Right atrium auricular region (tissue), 2 donors: ENCODE results near the gene RASGEF1C. TPM values are rescaled to one million over a fixed set of nuclear protein-coding genes. Genes with fewer than 3 reads are reported as not detected.

Source experiments
- DNase-seq: peaks from one replicate; pipeline ENCODE4 v3.0.0-alpha.2; 2019; ENCODE audit warnings: low spot score
- H3K27ac ChIP-seq, 2 donors: fragments of 200-600 bp; sonication (generic); 1 replicate in 1 of 2; 2 replicates in 1 of 2; pipeline ENCODE4 v1.5.1; 2016 to 2019
- H3K27me3 ChIP-seq, 2 donors: fragments of 200-600 bp; sonication (generic); one replicate each; pipeline versions ENCODE4 v1.5.1 to v1.6.0; 2017 to 2019
- H3K36me3 ChIP-seq: fragments of 200-600 bp; sonication (generic); one replicate; pipeline ENCODE4 v1.5.1; 2016
- H3K4me1 ChIP-seq, 2 donors: fragments of 200-600 bp; sonication (generic); one replicate each; pipeline versions ENCODE4 v1.5.1 to v1.6.0; 2017 to 2019
- H3K4me3 ChIP-seq, 2 donors: fragments of 200-600 bp; sonication (generic); 1 replicate in 1 of 2; 2 replicates in 1 of 2; pipeline ENCODE4 v1.5.1; 2017 to 2019; ENCODE audit warnings: mild to moderate bottlenecking in 1 of 2, moderate library complexity in 1 of 2
- H3K9me3 ChIP-seq, 2 donors: fragments of 200-600 bp; sonication (generic); one replicate each; pipeline ENCODE4 v1.5.1; 2019
- CTCF ChIP-seq, 2 donors: fragments of 200-600 bp; sonication (generic); IDR thresholded peaks; one replicate each; pipeline ENCODE4 v1.5.1; 2019; ENCODE audit warnings: antibody characterized with exemption in 2 of 2
- total RNA-seq, 2 donors: library from RNA; depleted of rRNA; stranded (reverse); fragments of >200 nt; gene quantifications; one replicate each; pipeline ENCODE4 v1.1.0, GENCODE V29; 2016

RASGEF1C gene
- total RNA-seq, 2 donors from 2014 or later, result 0.55 to 0.67 TPM

DNA sequence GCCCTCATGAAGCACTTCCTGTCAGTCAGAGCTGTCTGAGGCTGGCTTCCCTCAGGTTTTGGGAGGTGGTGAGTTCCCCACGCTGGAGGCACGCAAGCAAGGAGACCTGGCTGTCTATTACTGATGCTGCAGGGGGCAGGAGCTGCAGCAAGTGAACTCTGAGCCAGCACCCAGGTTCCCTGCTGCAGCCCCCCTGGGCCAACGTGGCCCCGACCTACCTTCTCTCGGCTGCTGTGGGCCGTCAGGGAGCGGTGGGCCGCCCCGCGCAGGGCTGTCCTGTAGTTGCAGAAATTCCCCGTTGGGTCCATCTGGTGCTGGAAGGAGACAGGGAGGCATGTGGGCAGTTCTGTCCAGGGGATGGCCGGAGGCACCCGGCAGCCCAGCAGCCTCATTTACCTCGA, 90.6 kb downstream of the RASGEF1C start:
- H3K9me3 ChIP-seq, result no peaks in the 10 kb centered on the region
- no peak for DNase-seq
- no peak overlapping the region for H3K4me3 ChIP-seq
- TF ChIP-seq CTCF (IDR thresholded peaks at IDR 0.05), result no peak
- no peak overlapping the region for H3K27ac ChIP-seq
- H3K27me3 ChIP-seq, result no peaks in the 10 kb centered on the region
- H3K4me1 ChIP-seq, result no peaks in the 10 kb centered on the region
- H3K36me3 ChIP-seq, result no peaks in the 10 kb centered on the region

DNA sequence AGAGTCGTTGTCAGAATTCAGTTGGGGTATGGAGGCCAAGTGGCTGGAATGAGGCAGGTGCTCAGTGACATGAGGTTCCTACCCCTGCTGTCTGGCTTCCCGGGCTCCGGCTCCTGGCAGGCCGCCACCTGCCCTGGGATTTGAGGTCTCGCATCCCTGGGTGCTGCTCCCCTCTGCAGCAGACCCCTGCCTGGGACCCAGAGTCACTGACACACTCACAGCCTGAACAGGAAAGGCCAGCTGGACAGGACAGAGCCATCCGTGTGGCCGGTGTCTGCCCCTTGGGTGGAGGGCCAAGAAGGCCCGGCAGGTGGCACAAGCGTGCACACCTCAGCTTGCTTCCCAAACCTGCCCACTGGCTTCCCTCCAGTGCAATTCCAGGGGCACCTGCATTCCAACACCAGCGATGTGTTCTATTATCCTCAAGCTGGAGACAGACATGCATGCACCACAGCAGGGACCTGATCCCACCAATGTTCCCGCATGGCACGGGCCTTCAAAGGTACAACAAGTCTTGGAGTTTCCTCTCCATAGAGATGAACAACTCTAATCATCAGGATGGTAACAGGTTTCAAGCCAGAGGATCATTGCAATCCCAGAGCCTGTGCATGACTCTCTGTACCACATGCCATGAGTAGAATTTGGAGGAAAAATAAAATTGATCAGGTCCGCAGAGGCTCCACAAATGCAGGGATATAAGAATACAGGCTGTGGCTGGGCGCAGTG, 91.8 kb downstream of the RASGEF1C start:
- Histone ChIP-seq H3K36me3 (no peaks in the 10 kb centered on the region), H3K9me3 (no peaks in the 10 kb centered on the region), H3K27me3 (no peaks in the 10 kb centered on the region), H3K27ac (no peak overlapping the region), H3K4me1 (no peaks in the 10 kb centered on the region), H3K4me3 (no peak overlapping the region)
- no peak for TF ChIP-seq CTCF (IDR thresholded peaks at IDR 0.05)
- no peak for DNase-seq

DNA sequence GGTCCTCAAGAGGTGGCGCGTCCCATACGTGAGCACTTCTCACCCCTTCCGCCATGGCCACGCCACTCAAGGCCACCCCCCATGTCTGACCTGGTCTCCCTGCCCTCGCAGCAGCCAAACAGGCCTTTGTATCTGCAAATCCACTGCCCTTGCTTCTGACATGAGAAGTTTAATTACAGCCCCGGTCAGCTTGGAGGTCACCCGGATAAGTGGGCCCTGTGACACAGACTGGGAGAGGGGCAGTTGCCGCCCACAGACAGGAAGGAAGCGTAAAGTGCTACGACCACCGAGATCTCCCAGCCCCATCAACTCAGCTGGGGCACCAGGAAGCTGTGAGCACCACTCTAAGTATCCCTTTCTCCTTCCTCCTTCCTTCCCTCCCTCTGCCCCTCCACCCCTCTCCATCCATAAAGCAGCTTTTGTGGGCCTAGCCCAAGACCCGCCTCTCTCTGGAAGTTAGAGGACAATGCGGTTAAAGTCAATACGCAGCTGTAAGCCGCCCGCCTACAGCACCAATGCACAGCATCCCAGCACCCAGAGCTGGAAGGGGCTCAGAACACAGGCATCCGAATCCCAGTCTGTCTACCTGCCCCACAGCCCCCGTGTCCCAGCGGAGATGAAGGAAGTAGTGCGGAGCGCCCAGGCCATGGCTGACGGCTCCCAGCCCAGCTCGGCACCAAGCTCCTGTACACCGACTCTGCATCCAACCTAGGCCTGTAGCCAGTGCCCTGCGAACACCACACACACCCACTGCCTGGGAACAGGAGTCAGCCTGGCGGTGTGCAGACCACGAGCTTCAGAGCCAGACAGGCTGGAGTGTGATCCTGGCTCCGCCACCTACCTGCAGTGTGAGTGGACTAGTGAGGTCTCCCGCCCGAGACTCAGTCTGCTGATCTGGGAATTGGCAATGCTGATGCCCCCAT, 92.7 kb downstream of the RASGEF1C start:
- Histone ChIP-seq H3K36me3 (no peaks in the 10 kb centered on the region), H3K27ac (no peak overlapping the region), H3K27me3 (no peaks in the 10 kb centered on the region), H3K4me1 (no peaks in the 10 kb centered on the region), H3K9me3 (no peaks in the 10 kb centered on the region), H3K4me3 (no peak overlapping the region)
- TF ChIP-seq CTCF (IDR thresholded peaks at IDR 0.05), result no peak
- no peak for DNase-seq

- Histone ChIP-seq H3K27me3 (no peaks in the 10 kb centered on the region), H3K4me3 (no peak overlapping the region), H3K36me3 (no peaks in the 10 kb centered on the region), H3K27ac (no peak overlapping the region), H3K9me3 (no peaks in the 10 kb centered on the region), H3K4me1 (no peaks in the 10 kb centered on the region)
- TF ChIP-seq CTCF (IDR thresholded peaks at IDR 0.05), result no peak
- no peak for DNase-seq
Observed at GRCh38 chr5:180115326-180116076, 93.5 kb downstream of the RASGEF1C start.

- no peak for TF ChIP-seq CTCF (IDR thresholded peaks at IDR 0.05)
- no peaks in the 10 kb centered on the region for H3K4me1 ChIP-seq
- H3K4me3 ChIP-seq, result no peak overlapping the region
- no peaks in the 10 kb centered on the region for H3K27me3 ChIP-seq
- H3K9me3 ChIP-seq, result no peaks in the 10 kb centered on the region
- no peak for DNase-seq
- H3K27ac ChIP-seq, result no peak overlapping the region
- no peaks in the 10 kb centered on the region for H3K36me3 ChIP-seq
Observed at GRCh38 chr5:180114304-180115003, 94.6 kb downstream of the RASGEF1C start.
